22Rv1 (cell line): Measurements from ENCODE around the gene ARMH2.

Experiments used
- H3K27ac ChIP-seq: fragments of 450-650 bp; 2 replicates; pipeline ENCODE4 v1.5.1; 2017
- CTCF ChIP-seq: fragments of 450-650 bp; IDR thresholded peaks from 2 replicates; pipeline ENCODE4 v1.5.1; 2017; ENCODE audit warnings: mild to moderate bottlenecking
- ZFX ChIP-seq: fragments of 450-650 bp; IDR thresholded peaks from 2 replicates; pipeline ENCODE4 v1.6.1; 2017; ENCODE audit warnings: antibody characterized with exemption, borderline replicate concordance

Gene ARMH2

GRCh38 chr6:24838994-24839393 is 40.3 kb upstream of the ARMH2 start:
- TF ChIP-seq ZFX (no peak), CTCF (no peak)
- no peak overlapping the region for H3K27ac ChIP-seq

GRCh38 chr6:24838081-24838480 is 39.4 kb upstream of the ARMH2 start:
- no peak for TF ChIP-seq ZFX
- no peak for TF ChIP-seq CTCF
- H3K27ac ChIP-seq: no peak overlapping the region

GRCh38 chr6:24836109-24836508 is 37.4 kb upstream of the ARMH2 start:
- H3K27ac ChIP-seq: no peak overlapping the region
- TF ChIP-seq ZFX (no peak), CTCF (no peak)

GRCh38 chr6:24833711-24834386 is 35.1 kb upstream of the ARMH2 start:
- TF ChIP-seq CTCF (no peak), ZFX (no peak)
- H3K27ac ChIP-seq: no peak overlapping the region

- H3K27ac ChIP-seq: no peak overlapping the region
- TF ChIP-seq ZFX (no peak), CTCF (no peak)
These were observed 34.1 kb upstream of the ARMH2 start for GRCh38 chr6:24832794-24833193.

- H3K27ac ChIP-seq: no peak overlapping the region
- TF ChIP-seq CTCF (no peak), ZFX (no peak)
These were observed 33.3 kb upstream of the ARMH2 start for GRCh38 chr6:24831771-24832716.

GRCh38 chr6:24829657-24830056 is 30.9 kb upstream of the ARMH2 start:
- no peak for TF ChIP-seq CTCF
- H3K27ac ChIP-seq: no peak overlapping the region
